ENCODE results near the gene PELI3.

- TF ChIP-seq CTCF (conservative IDR thresholded peaks at IDR 0.05 in 1 of 2, IDR thresholded peaks at IDR 0.05 in 1 of 2; ENCODE audit: extremely low read depth in 1 of 2, insufficient read depth in 1 of 2, low read depth in 1 of 2, low read length in 2 of 2) (no peak), EZH2 (IDR thresholded peaks at IDR 0.05; ENCODE audit: borderline replicate concordance, low read length) (no peak)
Observed at GRCh38 chr11:66462911-66463310, 3.8 kb upstream of the PELI3 start.
